AG04450 (cell line): ENCODE results near the gene ESR1. TPM values are rescaled to one million over a fixed set of nuclear protein-coding genes. Genes with fewer than 3 reads are reported as not detected.

ENCODE experiments used
- CTCF ChIA-PET: fragments of 300-600, 350-600 bp; formaldehyde crosslinking; extraction: SDS; loops from one replicate; lab custom pipeline; 2022; ENCODE audit warnings: antibody characterized with exemption, inconsistent platforms; lab: Charles Lee
- POLR2A ChIA-PET: fragments of 350-600 bp; formaldehyde crosslinking; extraction: SDS; loops from one replicate; lab custom pipeline; 2021; ENCODE audit warnings: antibody characterized with exemption, inconsistent platforms; lab: Yijun Ruan, JAX
- DNase-seq: peaks from one replicate; pipeline ENCODE4 v3.0.0-alpha.2; 2011; ENCODE audit warnings: low read depth, low spot score
- H3K27ac ChIP-seq: one replicate; pipeline ENCODE4 v1.5.1; 2012; ENCODE audit warnings: low read depth, low read length, control low read depth
- H3K27me3 ChIP-seq: one replicate; pipeline ENCODE4 v1.6.0; 2012; ENCODE audit warnings: low read length; ENCODE audit not compliant: control insufficient read depth, insufficient read depth
- H3K4me3 ChIP-seq: 2 replicates; pipeline ENCODE4 v1.5.1; 2011; ENCODE audit warnings: mild to moderate bottlenecking, low read depth, low read length, control low read depth
- H3K9me3 ChIP-seq: 2 replicates; pipeline ENCODE4 v1.5.1; 2012; ENCODE audit warnings: low read length; ENCODE audit not compliant: control insufficient read depth, insufficient read depth
- polyA plus RNA-seq: library from polyadenylated mRNA; depleted of rRNA; stranded (reverse); fragments of >200 nt; gene quantifications from 2 replicates; pipeline ENCODE4 v1.2.3, GENCODE V29; 2011
- TF ChIP-seq, protein P1 (sequence below): IDR thresholded peaks from 2 replicates; pipeline ENCODE4 v1.5.1; 2011; ENCODE audit warnings: low read depth, low read length, control low read depth, inconsistent platforms

Gene ESR1
- polyA plus RNA-seq, 1 experiment, result 0.02 TPM

DNA sequence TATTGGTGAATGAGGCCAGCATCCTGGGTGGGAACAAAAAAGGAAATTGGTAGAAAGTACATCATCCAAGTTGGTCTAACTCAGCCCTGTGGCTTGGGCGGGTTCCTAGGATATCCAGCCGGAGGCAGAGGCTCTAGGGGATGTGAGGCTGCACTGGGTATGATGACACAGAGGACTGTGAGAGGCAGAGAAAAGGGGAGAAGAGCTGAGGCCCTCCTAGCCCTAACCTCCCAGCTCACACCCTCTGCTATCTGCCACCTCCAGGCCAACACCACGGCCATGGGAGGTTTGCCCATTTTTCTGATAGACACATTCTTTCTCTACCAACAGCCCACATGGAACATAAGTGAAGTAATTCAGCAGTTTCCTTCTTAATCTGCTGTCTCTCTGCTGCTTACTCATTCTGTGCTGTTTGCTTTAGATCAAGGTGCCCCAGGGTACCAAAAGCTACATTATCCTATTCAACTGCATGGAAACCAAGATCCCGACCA, 284.4 kb downstream of the ESR1 start:
- H3K27ac ChIP-seq, result no peak overlapping the region
- no peak overlapping the region for H3K4me3 ChIP-seq
- TF ChIP-seq, protein P1, sequence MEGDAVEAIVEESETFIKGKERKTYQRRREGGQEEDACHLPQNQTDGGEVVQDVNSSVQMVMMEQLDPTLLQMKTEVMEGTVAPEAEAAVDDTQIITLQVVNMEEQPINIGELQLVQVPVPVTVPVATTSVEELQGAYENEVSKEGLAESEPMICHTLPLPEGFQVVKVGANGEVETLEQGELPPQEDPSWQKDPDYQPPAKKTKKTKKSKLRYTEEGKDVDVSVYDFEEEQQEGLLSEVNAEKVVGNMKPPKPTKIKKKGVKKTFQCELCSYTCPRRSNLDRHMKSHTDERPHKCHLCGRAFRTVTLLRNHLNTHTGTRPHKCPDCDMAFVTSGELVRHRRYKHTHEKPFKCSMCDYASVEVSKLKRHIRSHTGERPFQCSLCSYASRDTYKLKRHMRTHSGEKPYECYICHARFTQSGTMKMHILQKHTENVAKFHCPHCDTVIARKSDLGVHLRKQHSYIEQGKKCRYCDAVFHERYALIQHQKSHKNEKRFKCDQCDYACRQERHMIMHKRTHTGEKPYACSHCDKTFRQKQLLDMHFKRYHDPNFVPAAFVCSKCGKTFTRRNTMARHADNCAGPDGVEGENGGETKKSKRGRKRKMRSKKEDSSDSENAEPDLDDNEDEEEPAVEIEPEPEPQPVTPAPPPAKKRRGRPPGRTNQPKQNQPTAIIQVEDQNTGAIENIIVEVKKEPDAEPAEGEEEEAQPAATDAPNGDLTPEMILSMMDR, result no peak
- H3K9me3 ChIP-seq, result peaks cover 5% of the 10 kb centered on the region
- DNase-seq, result no peak
- CTCF ChIA-PET, result interaction anchor here (1.2 to 1.4 kb wide), 2 partner anchors 18 to 326 kb away, joined by 3 to 4 read pairs; no protein-coding TSS in a partner anchor
- H3K27me3 ChIP-seq, result no peaks in the 10 kb centered on the region
- POLR2A ChIA-PET, result interaction anchor here (0.8 kb wide), 1 partner anchor 18 kb away, joined by 3 read pairs; no protein-coding TSS in a partner anchor

DNA sequence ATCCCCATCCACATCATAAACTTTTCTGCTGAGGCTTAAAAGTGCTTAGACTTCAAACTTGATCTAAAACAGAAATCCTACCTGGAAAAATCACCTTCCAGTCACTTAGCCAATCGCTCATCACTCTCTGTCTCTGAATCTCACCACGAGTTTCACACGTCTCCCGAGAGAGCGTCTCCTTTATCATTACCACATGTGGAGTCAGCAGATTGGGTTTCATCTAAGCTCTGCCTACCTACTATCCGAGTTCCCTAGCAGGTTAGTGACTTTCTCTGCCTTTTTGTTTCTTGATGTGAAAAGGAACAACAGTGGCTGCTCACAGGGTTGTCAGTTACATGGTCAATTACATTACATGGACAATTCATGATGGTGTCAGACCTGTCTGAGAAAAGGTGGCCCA, 286.2 kb downstream of the ESR1 start:
- H3K27ac ChIP-seq, result no peak overlapping the region
- DNase-seq, result no peak
- TF ChIP-seq, protein P1, result no peak
- ChIA-PET CTCF (interaction anchor here (2.2 kb wide), 1 partner anchor 328 kb away, joined by 6 read pairs; no protein-coding TSS in a partner anchor), POLR2A (no interaction called here)
- no peaks in the 10 kb centered on the region for H3K27me3 ChIP-seq
- H3K9me3 ChIP-seq, result peaks cover 5% of the 10 kb centered on the region
- H3K4me3 ChIP-seq, result no peak overlapping the region

DNA sequence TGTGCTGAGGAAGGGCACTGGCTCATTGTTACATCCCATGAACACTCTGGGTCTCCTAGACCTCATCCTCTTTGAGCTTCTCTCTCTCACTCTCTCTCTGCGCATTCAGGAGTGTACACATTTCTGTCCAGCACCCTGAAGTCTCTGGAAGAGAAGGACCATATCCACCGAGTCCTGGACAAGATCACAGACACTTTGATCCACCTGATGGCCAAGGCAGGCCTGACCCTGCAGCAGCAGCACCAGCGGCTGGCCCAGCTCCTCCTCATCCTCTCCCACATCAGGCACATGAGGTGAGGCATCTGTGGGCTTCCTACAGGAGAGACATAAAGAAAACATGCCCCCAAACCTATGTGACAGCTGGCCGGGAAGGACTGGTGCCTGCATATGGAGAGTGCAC, 286.8 kb downstream of the ESR1 start:
- H3K27me3 ChIP-seq, result no peaks in the 10 kb centered on the region
- H3K9me3 ChIP-seq, result peaks cover 5% of the 10 kb centered on the region
- ChIA-PET CTCF (interaction anchor here (2.2 to 4.2 kb wide), 2 partner anchors 32 to 329 kb away, joined by 6 to 41 read pairs; no protein-coding TSS in a partner anchor), POLR2A (no interaction called here)
- no peak for DNase-seq
- H3K4me3 ChIP-seq, result no peak overlapping the region
- TF ChIP-seq, protein P1, result no peak
- peak overlapping the region; percentile 89 for H3K27ac ChIP-seq

DNA sequence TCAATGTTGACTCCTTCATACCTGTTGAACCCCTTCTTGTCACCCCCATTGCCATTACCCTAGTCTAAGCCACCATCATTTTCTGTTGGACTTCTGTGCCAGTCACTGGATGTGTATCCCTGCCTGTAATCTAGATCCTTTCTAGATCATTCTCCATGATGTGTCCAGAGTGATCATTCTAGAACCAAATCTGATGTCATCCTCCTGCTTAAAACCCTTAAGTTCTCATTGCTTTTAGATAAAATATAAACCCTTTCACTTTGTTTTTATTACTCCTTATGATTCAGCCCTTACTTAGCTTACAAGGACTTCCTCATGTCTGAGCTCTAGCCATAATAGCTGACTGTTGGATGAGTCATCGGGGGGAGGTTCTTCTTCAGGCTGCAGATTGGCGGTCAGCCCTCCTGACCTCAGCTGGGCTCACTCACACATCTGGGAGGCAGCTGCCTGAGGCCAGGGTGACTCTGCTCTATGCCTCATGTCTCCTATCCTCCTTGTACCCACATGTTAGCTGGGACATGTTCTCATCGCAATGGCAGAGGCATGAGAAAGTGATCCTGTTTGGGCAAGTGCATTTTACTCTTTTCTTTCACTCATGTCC, 287.6 kb downstream of the ESR1 start:
- TF ChIP-seq, protein P1, result no peak
- peak overlapping the region; percentile 89 for H3K27ac ChIP-seq
- peak; percentile 98 for DNase-seq
- H3K9me3 ChIP-seq, result peaks cover 5% of the 10 kb centered on the region
- ChIA-PET CTCF (interaction anchor here (2.2 to 4.2 kb wide), 2 partner anchors 31 to 330 kb away, joined by 6 to 41 read pairs; no protein-coding TSS in a partner anchor), POLR2A (interaction anchor here (1.0 kb wide), 1 partner anchor 8 kb away, joined by 3 read pairs; no protein-coding TSS in a partner anchor)
- no peak overlapping the region for H3K4me3 ChIP-seq
- H3K27me3 ChIP-seq, result no peaks in the 10 kb centered on the region

DNA sequence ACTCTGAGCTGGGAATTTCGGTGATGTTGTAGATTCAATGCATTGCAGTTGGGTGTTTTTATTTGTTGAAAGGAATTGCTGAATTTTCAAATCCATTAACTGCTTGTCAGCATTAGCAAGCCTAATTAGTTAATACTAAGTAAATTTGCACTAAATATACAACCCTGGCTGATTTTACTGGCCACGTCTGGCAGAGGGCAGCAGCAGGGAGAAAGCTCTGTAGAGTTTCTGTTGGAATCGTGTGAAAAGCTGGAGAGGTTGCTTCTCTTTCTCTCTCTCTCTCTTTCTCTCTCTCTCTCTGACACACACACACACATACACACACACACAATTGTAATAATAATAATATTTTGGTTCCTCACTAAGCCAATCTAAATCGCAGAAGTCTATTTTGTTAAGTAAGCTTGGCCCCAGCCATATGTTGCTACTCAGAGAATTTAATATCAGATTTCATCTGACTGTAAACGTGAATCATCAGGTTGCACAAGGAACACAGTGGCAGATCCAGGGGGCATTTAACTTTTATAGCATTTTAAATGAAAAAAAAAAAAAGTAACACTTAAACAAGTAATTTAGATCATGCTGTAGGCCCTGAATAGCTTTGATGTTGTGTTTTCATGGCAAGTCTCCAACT, 289.5 kb downstream of the ESR1 start:
- DNase-seq, result peak; percentile 79
- ChIA-PET CTCF (interaction anchor here (0.5 to 4.2 kb wide), 4 partner anchors 13 to 331 kb away, joined by 3 to 41 read pairs (median 8); no protein-coding TSS in a partner anchor), POLR2A (interaction anchor here (0.7 kb wide), 1 partner anchor 345 kb away, joined by 3 read pairs; no protein-coding TSS in a partner anchor)
- H3K9me3 ChIP-seq, result peaks cover 5% of the 10 kb centered on the region
- peak overlapping the region; percentile 94 for H3K27ac ChIP-seq
- TF ChIP-seq, protein P1, result peak; percentile 39; the same call in 1 of the 2 replicates
- H3K4me3 ChIP-seq, result no peak overlapping the region
- H3K27me3 ChIP-seq, result no peaks in the 10 kb centered on the region
